SK-N-DZ (cell line): ENCODE data around the gene LMO2.
"Not testable (repeated sequence)": the region's sequence is repeated elsewhere in the genome, so short reads cannot be mapped to it uniquely, and the experiment has no call there.

Experiments
- DNase-seq: peaks from one replicate; pipeline ENCODE4 v3.0.0-alpha.2; 2015; ENCODE audit warnings: low spot score

LMO2 gene

DNA sequence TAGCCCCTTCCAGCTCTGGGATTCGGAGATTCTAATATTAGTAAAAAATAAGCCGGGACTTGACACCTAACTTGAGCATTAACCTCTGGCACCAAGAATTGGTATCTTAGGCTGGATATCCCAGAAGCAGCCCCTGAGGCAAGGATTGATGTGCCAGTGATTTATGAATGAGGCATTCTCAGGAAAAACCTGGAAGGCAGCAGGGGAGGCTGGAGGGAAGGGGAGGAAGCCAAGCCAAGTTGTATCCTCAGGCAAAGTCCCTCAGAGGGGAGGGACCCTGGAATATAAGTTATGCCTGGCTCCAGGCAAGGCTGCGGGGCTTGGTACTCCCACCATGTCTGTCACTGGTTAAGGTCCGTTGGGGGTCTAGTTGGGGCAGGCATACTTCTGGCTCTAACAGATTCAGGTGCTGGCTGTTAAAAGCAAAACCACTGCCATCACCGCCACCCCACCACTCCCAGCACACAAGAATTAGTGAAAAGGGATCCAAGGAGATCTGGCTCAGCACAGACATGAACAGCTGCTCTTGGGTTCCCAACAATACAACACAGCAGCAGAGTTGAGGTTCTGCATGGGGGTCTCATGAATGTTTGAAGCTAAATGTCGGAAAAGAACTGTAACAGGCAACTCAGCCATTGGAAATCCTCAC is 29.8 kb downstream of the LMO2 start:
- DNase-seq = no peak

DNA sequence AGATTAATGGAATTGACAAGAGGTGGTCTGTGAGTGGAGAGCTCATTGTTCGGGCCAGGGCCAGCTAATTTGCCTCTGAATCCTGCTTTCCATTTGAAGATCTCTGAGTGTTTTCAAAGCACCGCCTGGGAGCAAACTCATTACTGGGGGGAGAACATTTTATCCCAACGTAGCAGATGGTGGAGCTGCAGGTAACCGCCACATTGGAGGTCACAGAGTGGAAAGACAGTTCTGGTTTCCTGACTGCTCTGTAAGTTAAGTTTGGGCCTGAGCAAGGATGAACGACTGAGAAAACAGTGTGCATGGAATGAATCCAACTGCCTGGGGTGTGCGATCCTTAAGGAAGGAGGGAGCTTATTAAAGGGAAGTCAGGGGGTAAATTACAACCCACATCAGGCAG is 30.5 kb downstream of the LMO2 start:
- DNase-seq = no peak

DNA sequence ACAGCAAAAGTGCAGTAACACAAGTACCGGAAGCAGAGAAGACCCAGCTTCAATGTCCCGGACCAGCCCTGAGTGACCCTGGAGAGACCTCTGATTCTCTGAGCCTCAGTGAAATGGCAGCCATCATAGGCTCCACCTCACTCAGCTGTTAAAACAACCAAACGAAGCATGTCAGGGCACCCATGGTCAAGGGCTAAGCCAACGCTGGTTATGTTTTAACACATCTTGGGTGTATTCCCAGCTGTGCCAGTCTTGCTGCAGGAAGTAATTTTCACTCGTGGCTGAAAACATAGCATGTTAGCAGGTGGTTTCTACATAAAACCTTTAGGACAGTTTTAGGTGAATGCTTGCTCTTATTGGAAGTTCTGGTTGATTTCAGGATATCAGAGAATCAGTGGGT is 30.9 kb downstream of the LMO2 start:
- no peak for DNase-seq

DNA sequence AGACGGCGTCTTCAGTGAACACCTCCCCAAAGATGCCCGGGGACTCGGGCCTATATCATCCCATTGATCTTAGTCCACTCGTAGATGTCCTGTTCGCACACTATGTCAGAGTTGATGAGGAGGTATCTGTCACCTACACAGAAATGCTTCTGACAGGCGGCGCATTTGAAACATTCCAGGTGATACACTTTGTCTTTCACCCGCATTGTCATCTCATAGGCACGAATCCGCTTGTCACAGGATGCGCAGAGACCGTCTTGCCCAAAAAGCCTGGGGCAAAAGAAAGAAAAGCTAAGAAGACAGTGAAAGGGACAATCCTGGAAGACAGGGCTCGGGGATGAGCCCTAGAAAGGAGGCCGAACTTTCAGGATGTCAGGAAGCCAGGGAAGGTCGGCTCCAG is 32.6 kb downstream of the LMO2 start:
- DNase-seq = no peak

DNA sequence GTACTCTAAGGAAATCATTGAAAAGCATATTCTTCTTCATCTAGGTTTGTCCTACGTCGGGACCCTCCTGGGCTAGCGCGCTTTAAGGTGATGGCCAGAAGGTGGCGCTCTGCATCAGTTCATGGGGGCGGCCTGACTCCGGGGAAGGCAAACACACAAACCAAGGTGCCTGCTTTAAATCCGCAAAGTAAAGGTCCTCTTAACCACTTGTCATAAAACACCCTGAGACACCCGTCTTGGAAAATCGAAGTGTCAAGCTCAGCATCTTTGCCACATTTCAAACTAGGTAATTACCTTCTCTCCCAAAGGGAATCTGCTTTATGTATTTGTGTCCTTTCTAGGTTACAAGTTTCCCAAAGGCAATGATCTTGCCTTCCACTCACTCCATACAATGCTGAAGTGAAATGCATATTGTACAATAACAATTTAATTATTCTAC is 33.9 kb downstream of the LMO2 start:
- DNase-seq = peak; percentile 47

DNA sequence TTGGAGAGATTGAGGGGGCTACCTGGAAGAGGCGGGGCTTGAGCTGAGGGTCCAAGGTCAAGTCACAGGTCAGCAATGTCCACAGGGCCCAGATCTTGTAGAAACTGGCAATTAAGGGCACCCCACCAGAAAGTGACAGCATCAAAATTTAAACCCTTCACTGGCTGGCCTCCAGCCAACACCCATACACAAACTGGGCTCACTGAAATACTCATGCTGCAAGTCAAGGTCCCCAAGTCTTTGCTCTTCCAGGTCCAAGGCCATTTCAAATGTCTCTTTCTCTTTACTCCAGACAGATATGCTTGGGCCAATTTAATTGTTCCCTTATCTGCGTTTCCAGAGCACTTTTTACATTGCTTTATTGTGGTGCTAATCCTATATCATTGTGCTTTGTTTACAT is 36.4 kb downstream of the LMO2 start:
- DNase-seq = no peak

DNA sequence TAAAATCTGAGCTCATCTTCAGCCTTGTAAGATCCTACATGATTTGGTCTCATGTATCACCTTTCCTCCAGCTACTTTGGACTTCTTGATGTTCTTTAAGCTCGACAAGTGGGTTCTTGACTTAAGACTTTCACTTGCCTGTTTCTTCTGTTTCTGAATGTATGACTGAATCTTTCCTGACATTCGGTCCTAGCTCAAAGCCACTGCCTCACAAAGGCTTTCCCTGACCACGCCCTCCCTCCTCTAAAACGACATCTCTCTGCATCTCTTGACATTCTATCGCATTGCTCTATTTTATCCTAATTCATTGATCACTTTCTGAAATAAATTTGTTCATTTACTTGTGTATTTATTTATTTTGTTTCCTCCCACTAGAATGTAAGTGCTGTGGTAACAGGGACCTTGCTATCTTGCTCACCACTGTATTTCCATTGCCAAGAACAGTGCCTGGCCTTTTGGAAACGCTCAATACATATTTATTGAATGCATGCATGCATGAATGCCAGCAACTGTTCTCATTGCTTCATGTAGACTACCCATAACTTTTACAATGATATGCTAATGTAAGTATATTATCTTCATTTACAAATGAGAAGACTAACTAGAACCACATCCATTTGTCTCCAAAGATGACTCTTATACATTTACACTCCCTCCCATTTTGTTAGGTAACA is 43.0 kb downstream of the LMO2 start:
- DNase-seq = no peak

DNA sequence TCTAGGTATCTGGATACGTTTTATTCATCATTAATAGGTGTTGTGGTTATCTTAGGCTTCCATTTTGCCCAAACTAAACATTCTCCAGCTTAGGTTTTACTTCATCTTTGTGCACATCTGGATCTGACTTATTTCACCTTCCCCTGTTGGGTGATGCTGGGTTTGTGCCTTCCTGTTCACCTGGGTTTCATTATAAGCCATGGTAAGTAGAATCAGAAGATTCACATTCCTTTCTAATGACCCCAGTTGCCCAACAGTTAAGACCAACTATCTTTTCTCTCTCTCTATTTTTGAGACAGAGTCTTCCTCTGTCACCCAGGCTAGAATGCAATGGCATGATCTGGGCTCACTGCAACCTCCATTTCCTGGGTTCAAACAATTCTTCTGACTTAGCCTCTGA is 44.6 kb downstream of the LMO2 start:
- DNase-seq = no peak

DNA sequence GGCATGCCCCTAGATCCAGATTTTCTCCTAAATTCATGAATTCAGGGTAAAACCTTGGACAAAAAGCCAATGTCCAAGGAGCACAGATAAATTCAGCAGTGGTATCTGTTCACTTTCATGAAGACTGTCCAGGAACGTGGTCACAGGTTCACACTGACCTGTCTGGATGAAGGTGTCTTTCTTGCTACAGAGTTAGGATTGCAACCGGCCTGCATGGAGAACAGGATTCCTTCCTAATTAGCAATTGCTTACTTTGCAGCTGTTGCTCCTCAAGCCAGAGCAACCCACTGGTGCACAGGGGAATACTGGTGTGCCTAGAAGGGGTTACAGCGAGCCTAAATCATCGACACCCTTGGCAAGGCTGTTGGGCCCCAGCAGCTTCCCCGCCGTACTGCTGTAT is 47.6 kb downstream of the LMO2 start:
- no peak for DNase-seq

DNA sequence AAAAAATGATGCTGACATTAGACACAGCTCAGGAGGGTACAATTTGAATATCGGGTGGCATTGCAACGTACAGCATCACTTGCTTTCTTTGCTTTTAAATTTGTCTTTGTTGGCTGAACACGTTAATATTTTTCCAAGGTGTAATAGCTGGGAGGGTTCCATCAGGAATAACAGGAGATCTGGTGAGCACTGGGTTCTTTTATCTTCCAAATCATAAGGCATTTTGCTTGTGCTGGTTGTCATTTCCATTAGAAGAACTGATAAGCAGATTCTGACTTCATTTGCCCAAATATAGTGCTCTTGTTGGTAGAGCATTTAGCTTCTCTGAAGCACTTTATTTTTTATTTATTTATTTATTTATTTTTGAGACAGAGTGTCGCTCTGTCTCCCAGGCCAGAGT is 48.9 kb downstream of the LMO2 start:
- DNase-seq = no peak

DNA sequence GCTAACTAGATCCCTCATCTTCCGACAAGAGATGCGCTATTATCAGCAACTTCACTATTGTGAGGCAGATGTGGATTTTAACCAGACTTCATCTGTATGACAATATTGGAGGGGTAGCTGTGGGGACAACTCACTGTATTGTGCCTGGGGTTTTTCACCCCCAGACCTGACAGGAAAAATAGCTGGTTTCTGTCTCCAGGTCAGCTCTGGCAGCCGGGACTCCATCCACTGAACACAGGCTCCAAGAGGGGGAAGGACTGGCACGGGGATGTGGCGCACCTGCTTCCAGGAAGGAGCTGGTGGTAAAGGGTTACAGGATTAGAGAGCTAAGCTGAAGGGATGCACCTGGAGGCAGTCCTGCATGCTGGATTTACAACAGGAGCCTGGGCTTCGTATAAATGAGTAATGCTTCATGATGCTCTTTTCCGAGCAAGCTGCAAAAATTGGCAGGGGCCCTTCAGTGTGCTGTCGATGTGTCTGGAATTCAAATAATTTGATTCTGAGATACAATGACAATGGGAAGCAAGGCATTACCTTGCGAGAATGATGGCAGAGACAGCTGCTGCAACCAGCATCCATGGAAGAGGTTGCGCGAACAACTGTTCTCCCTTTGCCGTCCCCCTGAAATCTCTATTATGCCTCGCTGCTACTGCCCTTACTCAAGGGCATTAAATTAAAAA is 49.5 kb downstream of the LMO2 start:
- DNase-seq = peak; percentile 54

DNA sequence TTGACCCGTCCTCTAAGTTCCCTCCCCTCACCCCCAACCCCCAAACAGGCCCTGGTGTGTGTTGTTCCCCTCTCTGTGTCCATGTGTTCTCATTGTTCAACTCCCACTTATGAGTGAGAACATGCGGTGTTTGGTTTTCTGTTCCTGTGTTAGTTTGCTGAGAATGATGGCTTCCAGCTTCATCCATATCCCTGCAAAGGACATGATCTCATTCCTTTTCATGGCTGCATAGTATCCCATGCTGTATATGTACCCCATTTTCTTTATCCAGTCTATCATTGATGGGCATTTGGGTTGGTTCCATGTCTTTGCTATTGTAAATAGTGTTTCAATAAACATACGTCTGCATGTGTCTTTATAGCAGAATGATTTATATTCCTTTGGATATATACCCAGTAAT is 53.6 kb downstream of the LMO2 start:
- DNase-seq = not testable (repeated sequence)

DNA sequence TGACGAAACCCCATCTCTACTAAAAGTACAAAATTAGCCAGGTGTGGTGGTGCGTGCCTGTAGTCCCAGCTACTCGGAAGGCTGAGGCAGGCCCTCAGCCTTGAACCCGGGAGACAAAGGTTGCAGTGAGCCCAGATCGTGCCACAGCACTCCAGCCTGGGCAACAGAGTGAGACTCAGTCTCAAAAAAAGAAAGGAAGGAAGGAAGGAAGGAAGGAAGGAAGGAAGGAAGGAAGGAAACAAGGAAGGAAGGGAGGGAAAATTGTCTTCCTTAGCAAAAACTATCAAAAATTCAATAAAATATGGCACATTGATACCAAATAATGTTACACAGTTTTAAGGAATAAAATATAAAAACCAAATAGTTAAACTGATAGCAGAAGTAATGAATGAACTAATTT is 54.5 kb downstream of the LMO2 start:
- DNase-seq = not testable (repeated sequence)

DNA sequence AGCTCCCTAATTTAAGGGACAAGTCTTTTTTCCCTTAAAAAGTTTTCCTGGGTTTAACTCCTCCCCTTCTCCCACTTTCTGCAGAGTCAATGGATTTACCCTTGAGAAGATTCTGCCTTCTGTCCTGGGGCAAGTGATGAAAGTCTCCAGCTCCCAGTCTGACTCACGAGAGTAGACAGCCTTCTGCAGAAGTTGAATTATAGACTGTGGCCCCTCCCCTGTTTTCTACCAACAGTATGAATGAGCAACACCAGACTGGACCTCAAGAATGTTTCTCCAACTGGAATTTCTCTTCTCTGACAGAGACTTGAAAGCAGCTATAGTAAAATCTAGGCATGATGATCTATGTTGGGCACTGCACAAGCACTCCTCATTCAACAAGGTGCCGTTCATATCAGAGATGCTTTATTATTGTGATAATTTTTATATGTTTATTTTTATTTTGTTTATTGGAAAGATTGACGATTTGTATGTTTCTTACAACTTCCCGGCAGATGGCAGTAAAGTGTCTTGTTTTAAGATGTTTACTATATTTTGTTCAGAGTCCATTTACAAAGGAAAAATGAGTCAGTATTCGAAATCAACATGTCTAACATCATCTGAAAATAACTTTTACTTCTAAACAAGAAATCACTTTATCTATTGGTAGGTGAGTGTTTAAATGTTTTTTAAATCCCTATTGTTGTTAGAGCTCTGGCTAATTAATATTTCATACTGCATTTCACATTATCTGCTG is 56.6 kb downstream of the LMO2 start:
- peak; percentile 37 for DNase-seq

DNA sequence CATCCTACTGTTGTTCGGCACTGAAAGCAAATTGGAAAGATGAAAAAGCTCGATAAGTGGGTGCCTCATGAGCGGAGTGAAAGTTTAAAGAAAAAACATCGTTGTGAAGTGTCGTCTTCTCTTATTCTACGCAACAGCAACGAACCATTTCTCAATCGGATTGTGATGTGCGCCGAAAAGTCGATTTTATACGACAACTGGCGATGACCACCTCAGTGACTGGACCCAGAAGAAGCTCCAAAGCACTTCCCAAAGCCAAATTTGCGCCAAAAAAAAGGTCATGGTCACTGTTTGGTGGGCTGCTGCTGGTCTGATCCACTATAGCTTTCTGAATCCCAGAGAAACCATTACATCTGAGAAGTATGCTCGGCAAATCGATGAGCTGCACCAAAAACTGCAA is 59.2 kb downstream of the LMO2 start:
- DNase-seq = no peak

DNA sequence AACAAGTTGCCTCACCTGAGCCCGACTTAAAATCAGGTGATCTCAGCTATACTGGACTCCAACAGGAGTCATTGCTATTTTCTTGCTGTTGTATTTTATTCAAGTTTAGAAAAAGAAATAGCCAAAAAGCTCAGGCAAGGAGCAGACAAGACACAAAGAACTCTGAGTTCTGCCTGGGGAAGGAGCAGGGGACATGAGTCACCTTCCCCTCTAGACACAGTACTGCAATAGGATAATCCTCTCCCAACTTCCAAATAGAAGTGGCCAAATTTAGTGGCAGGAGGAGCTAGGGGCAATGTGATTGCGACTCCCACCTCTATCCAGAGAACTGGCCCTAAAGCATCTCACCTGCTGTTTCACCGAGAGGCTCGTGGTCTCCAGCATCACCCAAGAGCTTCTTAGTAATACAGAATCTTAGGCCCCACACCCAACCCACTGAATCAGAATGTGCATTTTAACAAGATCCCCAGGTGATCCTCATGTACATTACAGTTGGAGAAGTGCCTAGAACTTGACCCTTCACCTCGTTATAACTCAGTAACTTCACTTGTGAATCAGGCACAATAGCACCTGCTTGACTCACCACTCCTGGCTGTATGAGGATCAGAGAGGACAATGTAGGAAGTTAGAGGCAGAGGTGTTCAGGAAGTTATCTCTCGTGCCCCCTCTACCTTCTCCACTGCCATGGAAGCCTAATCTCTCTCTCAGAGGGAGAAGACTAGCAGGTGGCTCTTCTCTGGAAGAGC is 60.8 kb downstream of the LMO2 start:
- no peak for DNase-seq

DNA sequence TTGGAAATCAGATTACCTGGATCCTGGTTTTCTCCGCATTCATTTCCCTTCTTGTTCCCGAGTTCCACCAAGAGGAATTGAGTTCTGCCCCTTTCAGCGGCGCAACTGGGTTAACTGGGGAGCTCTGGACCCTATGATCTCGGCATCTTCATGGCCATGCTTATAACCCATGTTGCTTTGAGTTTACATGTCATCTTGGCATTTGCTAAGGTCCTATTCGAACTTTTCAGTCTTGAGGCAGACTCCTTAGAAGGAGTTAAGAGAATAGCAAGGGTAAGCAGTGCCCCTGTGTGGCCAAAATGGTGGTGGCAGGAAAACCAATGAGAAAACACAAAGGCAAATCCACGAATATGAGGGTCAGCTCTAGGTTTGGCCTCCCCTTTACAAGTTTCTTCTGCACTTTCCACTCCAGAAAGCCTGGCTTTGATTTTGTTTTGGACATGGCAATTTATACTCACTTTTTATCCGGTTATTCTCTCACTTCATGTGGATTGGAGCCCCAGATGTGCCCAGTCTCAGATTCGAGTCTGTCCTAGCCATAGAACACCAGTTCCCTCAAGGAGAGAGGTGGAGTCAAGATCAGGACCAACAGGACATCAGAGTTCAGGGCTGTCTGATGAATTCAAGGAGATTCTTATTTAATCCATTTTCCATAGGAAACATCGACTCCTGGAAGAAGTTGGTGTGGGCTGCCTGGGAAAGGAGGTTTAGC is 62.3 kb downstream of the LMO2 start:
- peak; percentile 69 for DNase-seq

DNA sequence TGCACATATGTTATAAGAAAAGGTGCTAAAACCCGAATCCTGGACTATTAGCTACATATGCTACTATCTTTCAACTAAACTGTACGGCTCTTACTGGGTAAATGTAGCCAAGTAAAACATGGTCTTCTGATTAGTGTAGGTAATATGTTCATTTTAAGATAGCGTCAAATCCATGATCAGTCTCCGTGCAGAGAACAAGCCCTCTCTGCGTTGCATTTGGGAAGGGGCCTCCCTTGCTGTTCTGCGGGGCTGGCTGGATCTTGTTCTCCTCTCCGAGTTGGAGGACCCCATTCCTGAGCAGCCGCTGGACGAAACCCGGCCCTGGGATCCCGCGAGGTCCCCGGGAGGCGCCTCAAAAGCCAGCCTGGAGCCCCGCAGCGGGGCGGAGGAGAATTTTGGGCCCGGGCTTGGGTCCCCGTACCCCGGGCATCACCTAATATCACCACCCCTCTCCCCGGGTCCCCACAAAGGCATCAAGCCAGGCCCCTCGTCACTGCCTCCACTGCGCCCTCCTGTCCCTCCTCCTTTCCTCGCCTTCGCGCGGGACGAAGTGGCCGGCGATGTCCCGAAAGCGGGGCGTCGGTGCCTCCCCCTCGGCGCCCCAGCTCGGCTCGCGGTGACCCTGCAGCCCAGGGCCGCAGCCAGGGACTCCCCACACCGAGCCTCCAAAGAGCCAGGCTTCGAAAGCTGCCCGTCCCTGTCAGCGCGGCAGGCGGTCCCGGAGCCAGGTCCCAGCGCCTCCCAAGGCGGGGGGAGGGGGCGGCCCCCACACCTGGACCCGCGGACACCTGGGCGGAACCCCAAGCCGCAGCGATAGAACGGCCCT is 63.1 kb downstream of the LMO2 start:
- no peak for DNase-seq

DNA sequence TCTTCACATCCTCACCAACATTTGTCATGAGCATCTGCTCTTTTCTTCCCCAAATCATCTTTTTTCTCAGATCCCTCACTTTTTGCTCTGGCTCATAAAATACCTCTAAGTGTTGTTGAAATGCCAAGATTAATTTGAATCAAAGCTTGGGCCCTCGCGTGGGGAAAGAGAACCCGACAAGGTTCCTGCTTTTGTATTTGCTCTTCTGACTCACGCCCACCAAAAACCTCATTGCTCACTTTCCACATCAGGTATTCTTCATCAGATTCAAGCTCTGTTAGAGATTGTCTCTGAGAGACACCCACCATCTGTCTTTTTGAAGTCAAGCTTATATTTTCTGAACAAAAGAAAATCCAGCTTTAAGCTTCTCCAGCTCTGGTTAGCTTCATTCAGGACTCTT is 64.7 kb downstream of the LMO2 start:
- DNase-seq = no peak
